HG03060 (cell line): ENCODE measurements around the gene PRKCI.
"Not testable (repeated sequence)": the region's sequence is repeated elsewhere in the genome, so short reads cannot be mapped to it uniquely, and the experiment has no call there.

ENCODE experiments used
- ATAC-seq: cut with Tn5 transposase; IDR thresholded peaks from one replicate; pipeline ENCODE4 v1.9.1; 2021; ENCODE audit warnings: low read depth, moderate number of reproducible peaks; ENCODE audit not compliant: unreplicated experiment

PRKCI gene

GRCh38 chr3:170222647-170223541 is 670 bp downstream of the PRKCI start:
- no peak for ATAC-seq

GRCh38 chr3:170225166-170225565 is 2.9 kb downstream of the PRKCI start:
- no peak for ATAC-seq

- no peak for ATAC-seq
Observed at GRCh38 chr3:170226426-170226960, 4.3 kb downstream of the PRKCI start.

DNA sequence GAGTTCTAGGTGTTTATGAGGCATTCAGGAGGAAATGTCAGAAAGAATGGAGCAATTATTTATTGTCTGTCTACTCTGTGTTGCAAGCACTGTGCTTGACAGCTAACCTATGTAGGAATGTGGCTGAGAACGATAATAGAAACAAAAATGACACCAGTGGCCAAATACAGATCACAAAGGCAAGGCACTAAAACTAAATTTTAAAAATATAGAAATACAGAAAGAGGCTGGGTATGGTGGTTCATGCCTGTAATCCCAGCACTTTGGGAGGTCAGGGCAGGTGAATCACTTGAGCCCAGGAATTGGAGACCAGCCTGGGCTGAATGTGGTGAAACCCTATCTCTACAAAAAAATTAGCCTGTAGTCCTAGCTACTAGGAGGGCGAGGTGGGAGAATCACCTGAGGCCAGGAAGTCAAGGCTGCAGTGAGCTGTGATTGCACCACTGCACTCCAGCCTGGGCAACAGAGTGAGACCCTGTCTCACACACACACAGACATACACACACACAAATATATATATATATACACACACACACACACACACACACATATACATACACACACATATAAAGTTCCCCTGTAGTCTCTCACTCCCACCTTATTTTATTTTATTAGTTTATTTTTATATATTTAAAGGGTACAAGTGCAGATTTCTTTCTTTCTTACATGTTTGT is 6.0 kb downstream of the PRKCI start:
- ATAC-seq, result no peak

- ATAC-seq, result no peak
Observed at GRCh38 chr3:170232266-170232665, 10.0 kb downstream of the PRKCI start.

GRCh38 chr3:170233530-170233929 is 11.3 kb downstream of the PRKCI start:
- no peak for ATAC-seq

- ATAC-seq, result no peak
Observed at GRCh38 chr3:170240142-170240541, 17.9 kb downstream of the PRKCI start.

GRCh38 chr3:170240671-170241070 is 18.4 kb downstream of the PRKCI start:
- no peak for ATAC-seq

GRCh38 chr3:170244576-170244975 is 22.4 kb downstream of the PRKCI start:
- ATAC-seq, result no peak

- ATAC-seq, result no peak
Observed at GRCh38 chr3:170247875-170248274, 25.7 kb downstream of the PRKCI start.

DNA sequence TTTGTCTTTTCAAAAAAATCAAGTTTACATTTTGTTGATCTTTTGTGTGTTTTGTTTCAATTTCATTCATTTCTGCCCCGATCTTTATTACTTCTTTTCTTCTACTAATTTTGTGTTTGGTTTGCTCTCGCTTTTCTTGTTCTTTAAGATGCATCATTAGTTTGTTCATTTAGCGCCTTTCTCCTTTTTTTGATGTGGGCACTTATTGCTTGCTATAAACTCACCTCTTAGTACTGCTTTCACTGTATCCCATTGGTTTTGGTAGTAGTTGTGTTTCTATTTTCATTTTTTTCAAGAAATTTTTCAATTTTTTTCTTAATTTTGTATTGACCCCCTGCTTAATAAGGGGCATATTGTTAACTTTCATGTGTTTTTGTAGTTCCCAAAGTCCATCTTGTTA is 34.4 kb downstream of the PRKCI start:
- ATAC-seq, result no peak

GRCh38 chr3:170257145-170257544 is 34.9 kb downstream of the PRKCI start:
- peak; percentile 43 for ATAC-seq

- ATAC-seq, result no peak
Observed at GRCh38 chr3:170258105-170258487, 35.9 kb downstream of the PRKCI start.

DNA sequence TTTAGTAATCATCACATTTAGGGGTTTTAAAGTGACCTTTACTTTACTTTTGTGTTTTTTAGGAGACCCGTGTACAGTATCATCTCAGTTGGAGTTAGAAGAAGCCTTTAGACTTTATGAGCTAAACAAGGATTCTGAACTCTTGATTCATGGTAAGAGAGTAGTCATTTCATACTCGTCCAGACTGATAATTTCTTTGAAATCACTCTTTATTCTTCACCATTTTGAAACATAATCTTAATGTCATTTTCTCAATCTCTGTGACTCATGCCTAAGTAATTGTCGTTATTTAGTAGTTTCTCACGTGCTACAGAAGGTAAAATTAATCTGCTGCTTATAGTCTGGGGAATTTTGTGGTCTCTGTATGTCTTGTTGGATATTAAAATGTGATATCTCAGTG is 37.7 kb downstream of the PRKCI start:
- no peak for ATAC-seq

DNA sequence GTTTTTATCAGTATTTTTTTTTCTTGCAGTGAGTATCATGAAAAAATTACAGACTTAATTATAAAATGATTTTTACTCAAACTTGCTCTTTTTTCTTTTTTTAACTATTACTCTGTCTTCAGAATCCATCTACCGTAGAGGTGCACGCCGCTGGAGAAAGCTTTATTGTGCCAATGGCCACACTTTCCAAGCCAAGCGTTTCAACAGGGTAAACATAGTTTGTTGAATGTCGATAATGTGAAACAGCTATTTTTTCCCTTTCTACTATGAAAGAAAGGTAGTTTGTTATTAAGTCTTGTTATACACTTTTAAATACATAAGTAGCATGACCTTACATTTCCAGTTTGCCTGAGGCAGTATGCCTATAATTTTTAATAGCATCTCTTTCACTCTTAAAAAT is 45.6 kb downstream of the PRKCI start:
- ATAC-seq, result no peak

- ATAC-seq, result not testable (repeated sequence)
Observed at GRCh38 chr3:170269673-170270254, 47.5 kb downstream of the PRKCI start.

DNA sequence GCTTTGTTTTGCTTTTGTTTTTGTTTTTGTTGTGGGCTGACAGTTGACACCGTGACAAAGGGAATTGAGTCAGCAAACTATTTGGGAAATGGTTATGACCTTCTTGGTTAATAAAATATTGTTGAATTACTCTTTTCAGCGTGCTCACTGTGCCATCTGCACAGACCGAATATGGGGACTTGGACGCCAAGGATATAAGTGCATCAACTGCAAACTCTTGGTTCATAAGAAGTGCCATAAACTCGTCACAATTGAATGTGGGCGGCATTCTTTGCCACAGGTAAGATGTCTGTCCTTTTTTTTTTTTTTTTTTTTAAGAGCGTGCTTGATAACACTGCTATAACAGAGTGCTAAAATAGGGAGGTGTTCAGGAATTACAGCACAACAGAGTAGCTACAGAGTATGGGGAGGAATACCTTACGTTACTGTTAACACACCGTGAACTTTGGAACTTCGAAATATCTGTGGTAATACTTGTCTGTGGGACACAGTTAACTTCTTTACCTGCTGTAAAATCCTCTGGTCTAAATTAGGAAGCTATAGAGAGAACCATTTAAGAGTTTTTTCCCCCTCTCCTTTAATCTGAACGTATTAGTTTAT is 48.2 kb downstream of the PRKCI start:
- no peak for ATAC-seq

DNA sequence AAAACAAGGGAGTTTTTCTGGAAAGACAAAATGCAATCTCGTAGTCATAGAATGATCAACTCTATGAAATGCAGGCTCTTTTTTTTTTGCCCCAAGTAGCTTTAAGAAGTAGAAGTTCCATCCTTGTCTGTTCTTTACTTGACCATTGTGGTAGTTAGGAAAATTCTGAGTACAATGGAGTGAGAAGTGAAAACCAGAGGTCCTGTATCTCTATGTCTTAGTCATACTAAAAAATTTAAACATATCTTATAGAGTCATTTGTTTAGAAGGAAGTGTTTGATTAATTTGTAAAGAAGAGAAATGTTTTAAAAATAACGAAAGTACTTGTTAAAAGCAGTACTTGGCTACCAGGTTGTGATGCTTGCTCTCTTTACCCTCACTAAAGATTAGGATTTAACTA is 52.4 kb downstream of the PRKCI start:
- ATAC-seq, result no peak

- ATAC-seq, result no peak
Observed at GRCh38 chr3:170275832-170276231, 53.6 kb downstream of the PRKCI start.

DNA sequence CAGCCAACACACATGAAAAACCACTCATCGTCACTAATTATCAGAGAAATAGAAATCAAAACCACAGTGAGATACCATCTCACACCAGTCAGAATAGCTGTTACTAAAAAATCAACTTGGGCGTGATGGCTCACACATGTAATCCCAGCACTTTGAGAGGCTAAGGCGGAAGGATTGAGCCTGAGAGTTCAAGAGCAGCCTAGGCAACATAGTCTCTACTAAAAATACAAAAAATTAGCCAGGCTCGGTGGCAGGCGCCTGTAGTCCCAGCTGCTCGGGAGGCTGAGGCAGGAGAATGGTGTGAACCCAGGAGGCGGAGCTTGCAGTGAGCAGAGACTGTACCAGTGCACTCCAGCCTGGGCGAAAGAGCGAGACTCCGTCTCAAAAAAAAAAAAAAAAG is 55.1 kb downstream of the PRKCI start:
- ATAC-seq, result not testable (repeated sequence)
